Heart left ventricle (tissue), 13 donors: ENCODE results near the gene CCDC159.

Experiments used
- CTCF ChIP-seq, 12 donors: fragments of 200-600 bp; sonication (generic) in 4 of 12; IDR thresholded peaks; one replicate each; pipeline versions ENCODE4 v1.5.0 to v1.8.0; 2018 to 2022; ENCODE audit warnings: antibody characterized with exemption in 12 of 12, mild to moderate bottlenecking in 5 of 12
- POLR2A ChIP-seq, 2 donors: fragments of 450-650 bp; IDR thresholded peaks; one replicate each; pipeline ENCODE4 v1.6.1; 2017; ENCODE audit warnings: antibody characterized with exemption in 2 of 2, mild to moderate bottlenecking in 2 of 2, moderate library complexity in 2 of 2
- donor health status: ischemic (EF 13 %, LVEDD 7.1; RV severe dilation, severe dysfunction).
- donor health status: DM: no; HTN: yes; CAD: no.
- donor health status: DM: no; HTN: no; CAD: no.
- donor health status: ischemic (EF 25% LVEDD 6.9; RV normal size, moderate dysfunction).
- donor health status: ischemic (EF 25% LVEDD 5.7; RV mildly dilated, moderate dysfunction).
- donor health status: ischemic (EF 35%, LVEDD 5.7; RV mildly dilated, moderate dysfunction).
- donor health status: nonischemic (EF 11% LVEDD 7.7; RV severe dilation, severe dysfunction).
- donor health status: DM: yes; HTN: yes; CAD: no.
- donor health status: PGD.
- donor health status: ischemic (EF 29% LVEDD 5.4; RV normal size, mild dysfunction).
- donor health status: nonischemic (EF 23%, LVEDD 6.1; RV moderate dilation, normal function).

- no peak for TF ChIP-seq CTCF (IDR thresholded peaks at IDR 0.05)
- peak in 1 of 2 donors; percentile 81 for TF ChIP-seq POLR2A (IDR thresholded peaks at IDR 0.05)
These were observed 29.0 kb downstream of the CCDC159 start for GRCh38 chr19:11375143-11375948.
